H1 (cell line): Measurements from ENCODE around the gene ADAMTS8.

Experiments
- CBX8 ChIP-seq: fragments of 300-800, 300-1000 bp; sonication (generic); IDR thresholded peaks from 2 replicates; pipeline ENCODE4 v1.7.1; 2016; ENCODE audit warnings: low read depth, low read length, borderline replicate concordance
- CREB1 ChIP-seq: IDR thresholded peaks from 2 replicates; pipeline ENCODE4 v1.6.1; 2012; ENCODE audit warnings: inconsistent platforms

- TF ChIP-seq CBX8 (no peak), CREB1 (no peak)
Observed at GRCh38 chr11:130469181-130469580, 40.8 kb upstream of the ADAMTS8 start.
